Sigmoid colon (tissue), 7 donors: ENCODE data around the gene NMRAL1. TPM values are rescaled to one million over a fixed set of nuclear protein-coding genes. Genes with fewer than 3 reads are reported as not detected.

ENCODE experiments used
- DNase-seq: peaks from one replicate; pipeline ENCODE4 v3.0.0-alpha.2; 2019
- H3K27ac ChIP-seq, 4 donors: fragments of 200-600 bp; sonication (generic); one replicate each; pipeline ENCODE4 v1.5.1; 2016 to 2019; ENCODE audit warnings: mild to moderate bottlenecking in 1 of 4
- H3K27me3 ChIP-seq, 3 donors: fragments of 200-600 bp; sonication (generic); one replicate each; pipeline ENCODE4 v1.5.1; 2019; ENCODE audit warnings: mild to moderate bottlenecking in 1 of 3
- H3K36me3 ChIP-seq, 4 donors: fragments of 200-600 bp; sonication (generic); one replicate each; pipeline ENCODE4 v1.5.1; 2016 to 2019
- H3K4me1 ChIP-seq, 4 donors: fragments of 200-600 bp; sonication (generic); one replicate each; pipeline ENCODE4 v1.5.1; 2017 to 2019
- H3K4me3 ChIP-seq, 4 donors: fragments of 200-600 bp; sonication (generic); one replicate each; pipeline ENCODE4 v1.5.1; 2017 to 2019; ENCODE audit warnings: mild to moderate bottlenecking in 2 of 4, moderate library complexity in 1 of 4
- H3K9me3 ChIP-seq, 4 donors: fragments of 200-600 bp in 3 of 4; sonication (generic) in 3 of 4; one replicate each; pipeline versions ENCODE4 v1.5.1 to v1.6.1; 2013 to 2019
- CTCF ChIP-seq, 4 experiments: fragments of 450-650 bp in 3 of 4; fragments of 200-600 bp in 1 of 4; IDR thresholded peaks; one replicate each; pipeline ENCODE4 v1.5.1; 2016 to 2019; ENCODE audit warnings: antibody characterized with exemption in 4 of 4, mild to moderate bottlenecking in 3 of 4, moderate library complexity in 2 of 4
- EP300 ChIP-seq, 4 donors: sonication (generic); formaldehyde crosslinking; IDR thresholded peaks; one replicate each; pipeline ENCODE4 v1.6.1; 2017; ENCODE audit warnings: antibody characterized with exemption in 4 of 4
- POLR2A ChIP-seq, 2 donors: fragments of 450-650 bp; IDR thresholded peaks; one replicate each; pipeline ENCODE4 v1.6.1; 2016; ENCODE audit warnings: antibody characterized with exemption in 2 of 2, mild to moderate bottlenecking in 2 of 2, moderate library complexity in 2 of 2
- POLR2AphosphoS5 ChIP-seq, 4 donors: sonication (generic); formaldehyde crosslinking; IDR thresholded peaks; one replicate each; pipeline ENCODE4 v1.6.1; 2017; ENCODE audit warnings: antibody characterized with exemption in 4 of 4
- WGBS, 2 donors: extraction: QIAGEN DNeasy Blood & Tissue Kit; methylation state at CpG; one replicate each; pipeline ENCODE4 v1.1.7; 2013; 5-methylcytosine and 5-hydroxymethylcytosine counted together
- intact Hi-C: fragments of 100-400 bp; cut with DNase I; formaldehyde crosslinking; loops from one replicate; pipeline ENCODE4 v1.15.1; 2023
- polyA plus RNA-seq, 3 donors: library from polyadenylated mRNA; stranded (reverse); fragments of 200-250 nt; gene quantifications; one replicate each; pipeline ENCODE4 v1.2.3, GENCODE V29; 2013
- total RNA-seq, 4 donors: library from RNA; depleted of rRNA; stranded (reverse); fragments of >200 nt; gene quantifications; one replicate each; pipeline ENCODE4 v1.1.0, GENCODE V29; 2016
- donor health status: healthy with polysubstance abuse.
- donor health status: Bipolar disorder and iron deficiency.
- donor health status: healthy.

Gene NMRAL1
- total RNA-seq (10 to 100 TPM; 24.8 to 62.3 (median 47.0) TPM), polyA plus RNA-seq (10 to 100 TPM; 29.4 to 52.7 (median 46.8) TPM)

DNA sequence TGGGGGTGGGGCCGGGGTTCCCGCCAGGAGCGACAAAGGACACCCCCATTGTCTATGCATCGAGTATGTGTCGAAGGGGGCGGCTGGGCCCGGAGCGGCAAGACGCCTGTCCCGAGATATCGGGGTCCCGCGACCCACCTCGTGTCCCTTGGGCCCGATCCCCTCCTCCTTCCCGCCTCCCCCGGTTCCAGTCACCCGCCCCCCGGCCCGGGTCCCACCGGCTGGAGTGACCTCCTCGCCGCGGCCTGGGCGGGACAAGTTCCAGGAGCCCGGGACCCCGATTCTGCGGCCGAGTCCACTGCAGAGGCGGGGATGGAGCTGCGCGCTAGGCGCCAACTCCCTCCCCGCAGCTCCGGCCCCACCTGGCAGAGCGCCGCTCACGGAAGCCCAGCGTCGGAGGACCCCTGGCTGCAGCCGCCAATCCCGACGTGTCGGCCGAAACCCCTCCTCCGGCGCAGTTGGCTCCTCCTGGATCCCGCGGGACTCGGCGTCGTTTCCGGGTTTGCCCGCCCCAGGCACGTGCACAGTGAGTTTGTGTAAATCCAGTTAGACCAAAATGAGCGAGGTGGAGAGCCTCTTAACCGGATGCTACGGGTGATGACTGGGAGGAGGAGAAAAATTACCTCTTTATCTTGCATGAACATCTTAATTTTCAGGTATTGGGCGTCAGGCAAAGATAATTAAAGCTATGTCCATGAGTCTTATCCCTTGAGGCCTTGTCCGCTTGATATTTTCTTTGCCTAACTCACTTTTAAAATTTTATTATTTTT is at the start of gene NMRAL1:
TSS of gene NMRAL1 (minus strand) at position 434 of the 770 bp plus-strand sequence. CDS start 493 bp downstream, outside the sequence.
- Histone ChIP-seq H3K9me3 (no peaks in the 10 kb centered on the region), H3K27ac (peak within 1 kb of the TSS; percentile 77 to 86 (median 82)), H3K4me1 (peaks cover 0 to 48% (median 16%) of the 10 kb centered on the region in 4 donors), H3K27me3 (no peaks in the 10 kb centered on the region), H3K36me3 (peaks cover 0 to 7% (median 2%) of the 10 kb centered on the region in 4 donors), H3K4me3 (peak within 1 kb of the TSS; percentile 61 to 84 (median 78))
- TF ChIP-seq CTCF (IDR thresholded peaks at IDR 0.05) (no peak), EP300 (IDR thresholded peaks at IDR 0.05) (peak in 1 of 4 donors; percentile 59), POLR2A (IDR thresholded peaks at IDR 0.05) (peak; percentile 18 to 22), POLR2AphosphoS5 (IDR thresholded peaks at IDR 0.05) (peak; percentile 52 to 89 (median 84))
- intact Hi-C loops: no loop called here
- peak; percentile 95 for DNase-seq
- 3 to 4% methylated on average over 60 of the region's 60 CpGs for WGBS, 2 donors

DNA sequence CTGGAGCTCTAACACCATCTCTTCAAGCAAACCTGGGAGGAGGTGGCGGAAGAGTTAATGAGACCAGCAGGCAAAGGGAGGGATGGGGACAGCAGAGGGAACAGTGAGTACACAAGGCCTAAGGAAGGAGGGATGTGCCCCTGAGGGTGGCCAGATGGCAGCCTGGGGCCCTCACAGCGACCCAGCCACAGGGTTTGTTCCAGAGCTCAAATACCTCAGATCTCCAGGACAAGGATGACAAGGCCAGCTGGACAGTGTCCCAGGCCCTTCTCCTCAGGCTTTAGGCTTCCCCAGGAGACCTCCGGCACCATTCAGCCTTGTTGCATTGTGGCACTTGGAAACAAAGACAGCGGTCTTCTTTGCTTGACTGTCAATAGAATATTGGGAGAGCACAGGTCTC is 49.3 kb upstream of the NMRAL1 start:
- no peaks in the 10 kb centered on the region for H3K36me3 ChIP-seq
- DNase-seq: no peak
- WGBS, 2 donors: 94 to 95% methylated on average over 4 of the region's 4 CpGs
- TF ChIP-seq POLR2AphosphoS5 (IDR thresholded peaks at IDR 0.05) (no peak), CTCF (IDR thresholded peaks at IDR 0.05) (no peak), POLR2A (IDR thresholded peaks at IDR 0.05) (no peak), EP300 (IDR thresholded peaks at IDR 0.05) (no peak)
- intact Hi-C loops: no loop called here
- H3K9me3 ChIP-seq: no peaks in the 10 kb centered on the region
- peaks cover 0 to 15% (median 2%) of the 10 kb centered on the region in 4 donors for H3K4me1 ChIP-seq
- no peak overlapping the region for H3K4me3 ChIP-seq
- no peaks in the 10 kb centered on the region for H3K27me3 ChIP-seq
- no peak overlapping the region for H3K27ac ChIP-seq

GRCh38 chr16:4522051-4522581 is 47.7 kb upstream of the NMRAL1 start:
- WGBS, 2 donors: 80 to 86% methylated on average over 8 of the region's 8 CpGs
- Histone ChIP-seq H3K9me3 (no peaks in the 10 kb centered on the region), H3K27me3 (no peaks in the 10 kb centered on the region), H3K36me3 (no peaks in the 10 kb centered on the region), H3K4me1 (peaks cover 0 to 20% (median 2%) of the 10 kb centered on the region in 4 donors), H3K4me3 (no peak overlapping the region), H3K27ac (peak overlapping the region in 1 of 4 donors; percentile 11)
- intact Hi-C loops: no loop called here
- no peak for TF ChIP-seq POLR2A (IDR thresholded peaks at IDR 0.05)
- no peak for TF ChIP-seq CTCF (IDR thresholded peaks at IDR 0.05)
- no peak for TF ChIP-seq EP300 (IDR thresholded peaks at IDR 0.05)
- TF ChIP-seq POLR2AphosphoS5 (IDR thresholded peaks at IDR 0.05): no peak
- DNase-seq: no peak

- DNase-seq: no peak
- Histone ChIP-seq H3K27me3 (no peaks in the 10 kb centered on the region), H3K4me3 (no peak overlapping the region), H3K9me3 (no peaks in the 10 kb centered on the region), H3K27ac (no peak overlapping the region), H3K4me1 (peaks cover 0 to 26% (median 9%) of the 10 kb centered on the region in 4 donors), H3K36me3 (no peaks in the 10 kb centered on the region)
- no peak for TF ChIP-seq POLR2AphosphoS5 (IDR thresholded peaks at IDR 0.05)
- no peak for TF ChIP-seq EP300 (IDR thresholded peaks at IDR 0.05)
- TF ChIP-seq POLR2A (IDR thresholded peaks at IDR 0.05): no peak
- TF ChIP-seq CTCF (IDR thresholded peaks at IDR 0.05): no peak
- WGBS, 2 donors: 90 to 94% methylated on average over 7 of the region's 7 CpGs
- intact Hi-C loops: no loop called here
Measured at GRCh38 chr16:4520913-4521312, 46.5 kb upstream of the NMRAL1 start.
